Right ventricle myocardium superior (tissue), 1 donor: ENCODE results near the gene GRN. TPM values are rescaled to one million over a fixed set of nuclear protein-coding genes. Genes with fewer than 3 reads are reported as not detected.
"Not testable (repeated sequence)": the region's sequence is repeated elsewhere in the genome, so short reads cannot be mapped to it uniquely, and the experiment has no call there.

Experiments used
- ATAC-seq: fragments of 200-7000 bp; cut with Tn5 transposase; one replicate; pipeline ENCODE4 v1.9.1; 2020; ENCODE audit warnings: mild to moderate bottlenecking; ENCODE audit not compliant: poor library complexity
- DNase-seq: peaks from one replicate; pipeline ENCODE4 v3.0.0-alpha.2; 2020
- intact Hi-C: fragments of 100-400 bp; cut with DNase I; formaldehyde crosslinking; loops from one replicate; pipeline ENCODE4 v1.11.2; 2022
- total RNA-seq: library from RNA; stranded (reverse); fragmentation: NEBNext Ultra II Directional; extraction: Animal tissue kit (Norgen Biotek cat#: 25700); gene quantifications from one replicate; pipeline ENCODE4 v1.2.1, GENCODE V29; 2021
- donor health status: DM: no; HTN: yes; CAD: no; lungs with severe emphysema.

Gene GRN
- total RNA-seq, 1 donor from 2014 or later: 135 TPM

- ATAC-seq: no peak
- no peak for DNase-seq
- intact Hi-C loops: no loop called here
Measured at GRCh38 chr17:44335968-44336367, 9.1 kb upstream of the GRN start.

DNA sequence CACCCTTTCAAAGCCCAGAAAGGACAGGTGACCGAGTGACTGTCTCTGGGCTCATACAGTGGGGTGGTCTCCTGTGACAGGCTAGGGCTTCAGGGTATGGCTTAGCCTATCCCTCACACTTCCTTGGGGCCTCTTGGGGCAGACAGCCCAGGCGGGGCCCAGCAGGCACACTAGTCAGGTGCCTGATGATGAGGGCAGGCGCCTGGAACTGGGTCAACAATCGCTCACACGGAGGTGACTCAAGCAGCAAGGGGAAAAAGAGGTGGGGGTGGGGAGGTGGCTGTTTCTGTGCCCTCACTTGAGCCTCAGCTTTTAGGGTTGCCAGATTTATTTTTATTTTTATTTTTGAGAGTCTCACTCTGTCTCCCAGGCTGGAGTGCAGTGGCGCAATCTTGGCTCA lies 6.4 kb upstream of the GRN start:
- ATAC-seq (peak; percentile 65), DNase-seq (peak; percentile 38)
- intact Hi-C loops: no loop called here

DNA sequence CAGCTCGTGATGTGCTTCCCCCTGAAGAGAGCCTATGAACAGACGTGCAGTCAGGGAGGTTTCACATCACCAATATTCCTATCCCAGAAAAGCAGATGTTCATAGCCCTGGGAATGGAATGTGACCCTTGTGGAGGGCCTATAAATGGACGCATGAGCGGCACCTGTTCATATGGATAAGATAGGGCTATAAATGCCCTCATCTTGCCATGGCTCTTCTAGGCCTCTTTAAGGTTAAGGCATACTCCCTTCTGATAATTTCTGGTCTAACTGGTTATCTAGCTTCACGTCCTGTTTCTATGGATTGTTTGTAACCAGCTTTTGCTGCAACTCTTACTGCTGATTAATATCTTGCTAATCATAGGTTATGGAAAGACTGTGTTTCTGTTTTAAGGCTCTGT lies 4.5 kb upstream of the GRN start:
- not testable (repeated sequence) for ATAC-seq, DNase-seq
- intact Hi-C loops: loop anchor here (10.0 kb wide), 1 partner anchor 196 kb away; the partner anchor contains the start of gene HROB

- no peak for ATAC-seq
- intact Hi-C loops: loop anchor here (10.0 kb wide), 1 partner anchor 199 kb away; the partner anchor contains the start of gene HROB
- DNase-seq: no peak
Measured at GRCh38 chr17:44343510-44344209, 1.4 kb upstream of the GRN start.

DNA sequence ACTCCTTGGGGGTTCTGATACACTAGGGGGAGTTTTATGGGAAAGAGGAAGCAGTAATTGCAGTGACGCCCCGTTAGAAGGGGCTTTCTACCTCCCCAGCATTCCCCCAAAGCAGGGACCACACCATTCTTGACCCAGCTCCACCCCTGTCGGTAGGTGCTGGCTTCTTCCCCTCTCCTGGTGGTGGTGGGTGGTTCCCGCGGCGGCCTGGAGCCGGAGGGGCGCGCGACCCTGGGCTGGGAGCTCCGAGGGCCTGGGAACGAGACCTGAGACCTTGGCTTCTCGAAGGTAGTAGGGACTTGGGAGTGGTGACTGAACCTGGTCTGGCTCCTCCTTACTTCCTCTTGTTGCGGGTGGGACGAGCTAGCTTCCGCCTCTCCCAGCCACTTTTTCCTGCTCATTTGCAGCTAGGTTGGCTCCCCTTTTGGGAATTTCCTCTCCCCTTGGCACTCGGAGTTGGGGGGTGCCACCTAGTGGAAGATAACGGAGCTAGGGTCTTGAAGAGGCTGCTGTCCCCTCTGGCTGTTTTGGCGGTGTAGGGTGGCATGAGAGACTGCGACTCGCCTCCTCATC lies 438 bp downstream of the GRN start:
- DNase-seq (peak; percentile 39), ATAC-seq (peak; percentile 30)
- intact Hi-C loops: loop anchor here (10.0 kb wide), 1 partner anchor 201 kb away; the partner anchor contains the start of gene HROB

- no peak for ATAC-seq
- intact Hi-C loops: loop anchor here (10.0 kb wide), 1 partner anchor 201 kb away; the partner anchor contains the start of gene HROB
- no peak for DNase-seq
Measured at GRCh38 chr17:44346064-44346844, 1.2 kb downstream of the GRN start.

- ATAC-seq, DNase-seq: not testable (repeated sequence)
- intact Hi-C loops: loop anchor here (10.0 kb wide), 1 partner anchor 203 kb away; the partner anchor contains the start of gene HROB
Measured at GRCh38 chr17:44347206-44348055, 2.3 kb downstream of the GRN start.

- intact Hi-C loops: loop anchor here (10.0 kb wide), 1 partner anchor 204 kb away; the partner anchor contains the start of gene HROB
- no peak for DNase-seq
- no peak for ATAC-seq
Measured at GRCh38 chr17:44348234-44348987, 3.3 kb downstream of the GRN start.

GRCh38 chr17:44348988-44349364 lies 3.9 kb downstream of the GRN start:
- DNase-seq (no peak), ATAC-seq (no peak)
- intact Hi-C loops: loop anchor here (10.0 kb wide), 1 partner anchor 204 kb away; the partner anchor contains the start of gene HROB

- intact Hi-C loops: loop anchor here (10.0 kb wide), 1 partner anchor 205 kb away; the partner anchor contains the start of gene HROB
- ATAC-seq: no peak
- DNase-seq: no peak
Measured at GRCh38 chr17:44349553-44350070, 4.5 kb downstream of the GRN start.

DNA sequence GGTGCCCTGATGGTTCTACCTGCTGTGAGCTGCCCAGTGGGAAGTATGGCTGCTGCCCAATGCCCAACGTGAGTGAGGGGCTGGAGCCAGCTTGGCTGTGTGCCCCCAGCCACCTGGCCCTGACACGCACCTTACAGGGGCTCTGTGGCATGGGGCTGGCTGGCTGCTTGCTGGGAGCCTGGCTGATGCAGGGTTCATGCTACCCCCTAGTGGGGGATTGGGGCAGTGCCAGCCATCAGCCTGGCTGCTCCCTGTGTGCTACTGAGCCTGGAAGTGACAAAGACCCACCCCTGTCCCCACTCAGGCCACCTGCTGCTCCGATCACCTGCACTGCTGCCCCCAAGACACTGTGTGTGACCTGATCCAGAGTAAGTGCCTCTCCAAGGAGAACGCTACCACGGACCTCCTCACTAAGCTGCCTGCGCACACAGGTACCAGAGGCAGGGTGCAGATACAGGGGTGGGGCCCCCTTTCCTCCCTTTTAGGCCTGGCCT lies 5.7 kb downstream of the GRN start:
- ATAC-seq (peak; percentile 65), DNase-seq (peak; percentile 79)
- intact Hi-C loops: no loop called here

DNA sequence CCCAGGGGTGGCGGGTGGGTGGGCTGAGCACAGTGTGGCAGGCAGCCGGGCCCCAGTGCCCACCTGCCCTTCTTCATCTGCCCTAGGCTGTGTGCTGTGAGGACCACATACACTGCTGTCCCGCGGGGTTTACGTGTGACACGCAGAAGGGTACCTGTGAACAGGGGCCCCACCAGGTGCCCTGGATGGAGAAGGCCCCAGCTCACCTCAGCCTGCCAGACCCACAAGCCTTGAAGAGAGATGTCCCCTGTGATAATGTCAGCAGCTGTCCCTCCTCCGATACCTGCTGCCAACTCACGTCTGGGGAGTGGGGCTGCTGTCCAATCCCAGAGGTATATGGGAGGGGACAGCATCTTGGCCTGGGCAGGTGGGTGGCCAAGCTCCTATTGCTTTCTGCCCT lies 6.4 kb downstream of the GRN start:
- no peak for DNase-seq
- ATAC-seq: no peak
- intact Hi-C loops: no loop called here

DNA sequence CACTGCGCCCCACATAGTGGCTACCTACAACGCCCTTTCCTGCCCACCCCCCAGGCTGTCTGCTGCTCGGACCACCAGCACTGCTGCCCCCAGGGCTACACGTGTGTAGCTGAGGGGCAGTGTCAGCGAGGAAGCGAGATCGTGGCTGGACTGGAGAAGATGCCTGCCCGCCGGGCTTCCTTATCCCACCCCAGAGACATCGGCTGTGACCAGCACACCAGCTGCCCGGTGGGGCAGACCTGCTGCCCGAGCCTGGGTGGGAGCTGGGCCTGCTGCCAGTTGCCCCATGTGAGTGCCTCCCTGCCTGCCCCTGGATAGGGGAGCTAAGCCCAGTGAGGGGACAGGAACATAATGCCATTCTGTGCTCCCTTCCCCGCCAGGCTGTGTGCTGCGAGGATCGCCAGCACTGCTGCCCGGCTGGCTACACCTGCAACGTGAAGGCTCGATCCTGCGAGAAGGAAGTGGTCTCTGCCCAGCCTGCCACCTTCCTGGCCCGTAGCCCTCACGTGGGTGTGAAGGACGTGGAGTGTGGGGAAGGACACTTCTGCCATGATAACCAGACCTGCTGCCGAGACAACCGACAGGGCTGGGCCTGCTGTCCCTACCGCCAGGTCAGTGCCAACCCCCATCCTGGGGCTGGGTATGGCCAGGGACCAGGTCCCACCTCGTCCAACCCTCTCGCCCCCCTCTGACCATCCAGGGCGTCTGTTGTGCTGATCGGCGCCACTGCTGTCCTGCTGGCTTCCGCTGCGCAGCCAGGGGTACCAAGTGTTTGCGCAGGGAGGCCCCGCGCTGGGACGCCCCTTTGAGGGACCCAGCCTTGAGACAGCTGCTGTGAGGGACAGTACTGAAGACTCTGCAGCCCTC lies 7.1 kb downstream of the GRN start:
- DNase-seq (no peak), ATAC-seq (no peak)
- intact Hi-C loops: no loop called here

DNA sequence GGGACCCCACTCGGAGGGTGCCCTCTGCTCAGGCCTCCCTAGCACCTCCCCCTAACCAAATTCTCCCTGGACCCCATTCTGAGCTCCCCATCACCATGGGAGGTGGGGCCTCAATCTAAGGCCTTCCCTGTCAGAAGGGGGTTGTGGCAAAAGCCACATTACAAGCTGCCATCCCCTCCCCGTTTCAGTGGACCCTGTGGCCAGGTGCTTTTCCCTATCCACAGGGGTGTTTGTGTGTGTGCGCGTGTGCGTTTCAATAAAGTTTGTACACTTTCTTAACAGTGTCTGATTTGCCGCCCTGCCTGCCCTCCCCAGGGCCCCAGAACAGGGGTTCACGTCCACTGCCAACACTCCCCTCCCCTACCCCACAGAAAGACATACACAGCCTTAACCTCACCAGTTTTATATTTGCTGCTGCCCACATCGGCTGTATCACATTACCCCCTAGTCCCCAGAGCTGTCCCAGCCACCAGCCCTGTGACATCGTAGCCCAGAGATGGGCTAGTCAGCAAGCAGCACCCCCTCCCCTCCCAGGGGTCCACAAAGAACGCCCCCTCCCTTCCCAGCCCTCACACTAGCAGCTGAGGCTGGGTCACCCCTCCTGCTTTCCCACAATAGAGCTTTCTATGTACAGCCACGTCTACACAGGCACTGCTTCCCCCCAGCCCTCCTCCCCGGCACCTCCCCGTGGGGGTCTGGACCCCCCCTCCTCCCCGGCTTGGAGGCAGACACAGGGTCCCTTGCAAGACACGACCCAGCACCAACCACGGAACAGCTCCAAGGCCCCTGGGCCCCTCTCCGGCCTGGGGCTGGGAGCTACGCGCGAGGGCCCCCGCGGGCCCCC lies 7.9 kb downstream of the GRN start:
- ATAC-seq (no peak), DNase-seq (no peak)
- intact Hi-C loops: no loop called here

GRCh38 chr17:44353672-44354331 lies 8.7 kb downstream of the GRN start:
- DNase-seq (peak; percentile 63), ATAC-seq (peak; percentile 38)
- intact Hi-C loops: no loop called here
